ENCODE data around the gene VWA5B2.

Gene VWA5B2

GRCh38 chr3:184282941-184283340 is 53.6 kb downstream of the VWA5B2 start:
- DNase-seq, result no peak

GRCh38 chr3:184283681-184284080 is 54.3 kb downstream of the VWA5B2 start:
- no peak for DNase-seq

- peak in 1 of 2 experiments; percentile 77 for DNase-seq
Observed at GRCh38 chr3:184284696-184285095, 55.3 kb downstream of the VWA5B2 start.

- DNase-seq, result peak; percentile 30 to 76
Observed at GRCh38 chr3:184289426-184289938, 60.1 kb downstream of the VWA5B2 start.

- no peak for DNase-seq
Observed at GRCh38 chr3:184290331-184290730, 60.9 kb downstream of the VWA5B2 start.

- no peak for DNase-seq
Observed at GRCh38 chr3:184291044-184291737, 61.8 kb downstream of the VWA5B2 start.
